CD14-positive monocyte (primary cell): Measurements from ENCODE around the gene SIGLEC14. TPM values are rescaled to one million over a fixed set of nuclear protein-coding genes. Genes with fewer than 3 reads are reported as not detected.

Experiments used
- DNase-seq, 3 donors: peaks; one replicate each; pipeline ENCODE4 v3.0.0-alpha.2; 2011 to 2022
- H2AFZ ChIP-seq: 2 replicates; pipeline ENCODE4 v1.6.0; 2012; ENCODE audit warnings: mild to moderate bottlenecking, low read depth, low read length, inconsistent platforms; ENCODE audit not compliant: insufficient read depth, poor library complexity, severe bottlenecking
- H3K27ac ChIP-seq, 2 donors: 1 replicate in 1 of 2; 2 replicates in 1 of 2; pipeline ENCODE4 v1.5.1; 2012 to 2013; ENCODE audit warnings: low read length in 2 of 2, control low read depth in 1 of 2, inconsistent platforms in 1 of 2, low read depth in 1 of 2, mild to moderate bottlenecking in 1 of 2
- H3K27me3 ChIP-seq, 2 donors: one replicate each; pipeline versions ENCODE4 v1.6.0 to v1.6.1; 2011 to 2013; ENCODE audit warnings: low read length in 2 of 2; ENCODE audit not compliant: control insufficient read depth in 2 of 2, insufficient read depth in 2 of 2
- H3K36me3 ChIP-seq, 2 donors: replicated peaks in 1 of 2; 1 replicate in 1 of 2; 2 replicates in 1 of 2; pipeline versions ENCODE4 v1.5.1 to v1.6.1; 2012 to 2013; ENCODE audit warnings: low read length in 2 of 2, control low read depth in 1 of 2, inconsistent platforms in 1 of 2, mild to moderate bottlenecking in 1 of 2; ENCODE audit not compliant: insufficient read depth in 2 of 2, control insufficient read depth in 1 of 2
- H3K4me1 ChIP-seq, 2 donors: 1 replicate in 1 of 2; 2 replicates in 1 of 2; pipeline versions ENCODE4 v1.5.1 to v1.6.1; 2012 to 2013; ENCODE audit warnings: low read length in 2 of 2, control low read depth in 1 of 2, inconsistent platforms in 1 of 2, mild to moderate bottlenecking in 1 of 2, moderate library complexity in 1 of 2; ENCODE audit not compliant: insufficient read depth in 2 of 2, control insufficient read depth in 1 of 2
- H3K4me2 ChIP-seq: replicated peaks from 2 replicates; pipeline ENCODE3; 2012; ENCODE audit warnings: low read length, moderate library complexity, mild to moderate bottlenecking; ENCODE audit not compliant: poor library complexity, severe bottlenecking; ENCODE audit errors: extremely low read depth
- H3K4me3 ChIP-seq, 3 experiments: fragments of 200-600 bp in 1 of 3; sonication (generic) in 1 of 3; replicated peaks in 1 of 3; 1 replicate in 2 of 3; 2 replicates in 1 of 3; pipeline ENCODE4 v1.5.1; 2011 to 2013; ENCODE audit warnings: low read length in 3 of 3, mild to moderate bottlenecking in 3 of 3, control low read depth in 2 of 3, low read depth in 2 of 3, inconsistent platforms in 1 of 3, moderate library complexity in 1 of 3
- H3K79me2 ChIP-seq: 2 replicates; pipeline ENCODE4 v1.6.0; 2012; ENCODE audit warnings: mild to moderate bottlenecking, control low read depth, inconsistent platforms, low read length, moderate library complexity; ENCODE audit not compliant: insufficient read depth
- H3K9ac ChIP-seq: 2 replicates; pipeline ENCODE4 v1.6.0; 2017; ENCODE audit warnings: low read length, mild to moderate bottlenecking; ENCODE audit not compliant: insufficient read depth, poor library complexity, severe bottlenecking
- H3K9me3 ChIP-seq, 2 donors: replicated peaks in 1 of 2; 1 replicate in 1 of 2; 2 replicates in 1 of 2; pipeline versions ENCODE4 v1.5.1 to v1.6.1; 2012 to 2013; ENCODE audit warnings: low read length in 2 of 2, control low read depth in 1 of 2; ENCODE audit not compliant: control insufficient read depth in 1 of 2, insufficient read depth in 1 of 2
- H4K20me1 ChIP-seq: 2 replicates; pipeline ENCODE4 v1.6.0; 2012; ENCODE audit warnings: mild to moderate bottlenecking, low read length, control low read depth, moderate library complexity; ENCODE audit not compliant: insufficient read depth
- H3K27ac Mint-ChIP-seq, 7 donors: one replicate each; pipeline ENCODE4 v1.8.0; 2020; ENCODE audit warnings: mild to moderate bottlenecking in 7 of 7, mixed read lengths in 7 of 7, moderate library complexity in 6 of 7, inconsistent platforms in 2 of 7
- H3K27me3 Mint-ChIP-seq, 3 donors: one replicate each; pipeline ENCODE4 v1.8.0; 2021 to 2022; ENCODE audit warnings: low read depth in 3 of 3, mild to moderate bottlenecking in 3 of 3, mixed read lengths in 3 of 3, moderate library complexity in 3 of 3, inconsistent platforms in 1 of 3
- H3K36me3 Mint-ChIP-seq, 2 donors: one replicate each; pipeline ENCODE4 v1.8.0; 2020; ENCODE audit warnings: mixed read lengths in 2 of 2, inconsistent platforms in 1 of 2, mild to moderate bottlenecking in 1 of 2
- H3K4me1 Mint-ChIP-seq: one replicate; pipeline ENCODE4 v1.8.0; 2020; ENCODE audit warnings: mild to moderate bottlenecking, mixed read lengths
- H3K4me3 Mint-ChIP-seq, 2 donors: one replicate each; pipeline ENCODE4 v1.8.0; 2020; ENCODE audit warnings: mild to moderate bottlenecking in 2 of 2, mixed read lengths in 2 of 2, moderate library complexity in 1 of 2
- H3K9me3 Mint-ChIP-seq, 7 donors: one replicate each; pipeline ENCODE4 v1.8.0; 2020 to 2022; ENCODE audit warnings: mixed read lengths in 7 of 7, mild to moderate bottlenecking in 6 of 7, moderate library complexity in 6 of 7, inconsistent platforms in 2 of 7
- CTCF ChIP-seq: fragments of 200-600 bp; IDR thresholded peaks from one replicate; pipeline ENCODE4 v1.8.0; 2022; ENCODE audit warnings: antibody characterized with exemption, mild to moderate bottlenecking
- WGBS: methylation state at CpG from one replicate; pipeline ENCODE4 v1.1.5; 2013; ENCODE audit warnings: missing lambda C conversion rate; ENCODE audit not compliant: insufficient coverage; 5-methylcytosine and 5-hydroxymethylcytosine counted together
- intact Hi-C, 2 donors: fragments of 100-400 bp; cut with micrococcal nuclease; formaldehyde crosslinking; loops; one replicate each; pipeline versions ENCODE4 v1.15.0 to v1.15.1; 2023
- polyA plus RNA-seq, 3 donors: library from polyadenylated mRNA; depleted of rRNA in 1 of 3; unstranded in 2 of 3; stranded (reverse) in 1 of 3; fragments of 300-500 nt in 2 of 3; fragments of >200 nt in 1 of 3; fragmentation: Illumina TruSeq in 2 of 3; gene quantifications; 1 replicate in 2 of 3; 2 replicates in 1 of 3; pipeline ENCODE4 v1.2.3, GENCODE V29; 2012 to 2021

The SIGLEC14 gene
- polyA plus RNA-seq, 3 donors = 63.5 to 129 (median 95.0) TPM

GRCh38 chr19:51689751-51690453 lies 43.3 kb upstream of the SIGLEC14 start:
- no peaks in the 10 kb centered on the region for H3K36me3 ChIP-seq
- peaks cover 2 to 19% (median 11%) of the 10 kb centered on the region in 7 donors for H3K9me3 Mint-ChIP-seq
- no peak for DNase-seq
- no peaks in the 10 kb centered on the region for H4K20me1 ChIP-seq
- H3K27ac Mint-ChIP-seq = peak overlapping the region in 1 of 7 donors; percentile 21
- WGBS = under 1% methylated on average over 16 of the region's 21 CpGs
- H3K79me2 ChIP-seq = no peaks in the 10 kb centered on the region
- intact Hi-C loops = loop anchor here (5.0 to 10.0 kb wide), 2 partner anchors 37 to 85 kb away; no protein-coding TSS in a partner anchor
- peaks cover 2 to 4% of the 10 kb centered on the region in 2 donors for H3K9me3 ChIP-seq
- peaks cover 64 to 88% (median 73%) of the 10 kb centered on the region in 3 donors for H3K27me3 Mint-ChIP-seq
- H3K9ac ChIP-seq = no peak overlapping the region
- H3K27ac ChIP-seq = no peak overlapping the region
- H3K4me1 Mint-ChIP-seq = peaks cover 31% of the 10 kb centered on the region
- H3K4me1 ChIP-seq = peaks cover 23 to 37% of the 10 kb centered on the region in 2 donors
- peak overlapping the region; percentile 76 for H3K4me2 ChIP-seq
- H3K4me3 Mint-ChIP-seq = peak overlapping the region; percentile 60 to 75
- H2AFZ ChIP-seq = peak overlapping the region; percentile 36
- peaks cover 3 to 12% of the 10 kb centered on the region in 2 donors for H3K36me3 Mint-ChIP-seq
- peaks cover 29 to 90% of the 10 kb centered on the region in 2 donors for H3K27me3 ChIP-seq
- no peak for TF ChIP-seq CTCF
- H3K4me3 ChIP-seq = peak overlapping the region in 1 of 3 experiments; percentile 56

DNA sequence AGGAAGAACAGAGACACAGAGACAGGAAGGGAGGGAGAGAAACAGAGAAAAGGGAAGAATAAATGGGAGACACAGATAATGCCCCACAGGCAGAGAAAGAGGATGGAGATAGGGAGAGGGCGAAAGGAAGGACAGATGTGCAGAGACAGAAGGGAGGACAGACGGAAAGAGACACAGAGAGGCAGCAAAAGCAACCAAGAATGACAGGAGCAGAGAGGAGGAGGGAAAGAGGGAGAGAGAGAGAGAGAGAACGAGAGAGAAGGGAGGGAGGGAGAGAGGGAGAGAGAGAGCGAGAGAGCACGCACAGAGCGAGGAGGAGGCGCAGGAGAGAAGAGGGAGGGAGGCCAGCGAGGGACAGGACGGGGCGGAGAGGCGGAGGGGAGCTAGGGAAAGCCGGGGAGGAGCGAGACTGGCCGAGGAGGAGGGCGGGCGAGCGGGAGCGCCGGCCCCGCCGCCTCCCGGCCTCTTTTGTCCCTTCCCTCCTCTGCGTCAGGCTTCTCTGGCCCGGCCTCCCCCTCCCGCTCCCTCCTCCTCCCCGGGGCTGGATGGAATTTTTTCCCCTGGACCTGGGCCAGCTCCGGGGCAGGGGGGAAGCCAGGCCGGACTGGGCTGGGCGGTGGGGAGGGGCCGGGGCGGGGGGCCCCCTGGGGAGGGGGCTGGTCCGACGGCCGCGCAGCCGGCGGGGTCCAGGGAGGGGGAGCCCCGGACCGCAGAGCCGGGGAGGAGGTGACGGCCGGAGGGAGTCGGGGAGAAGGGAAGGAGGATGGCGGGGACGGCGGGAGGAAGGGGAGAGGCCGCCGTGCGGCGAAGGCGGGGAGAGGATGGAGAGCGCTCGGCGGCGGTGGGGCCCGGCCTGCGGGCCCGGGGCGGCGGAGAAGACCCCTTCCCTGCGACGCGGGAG lies 42.3 kb upstream of the SIGLEC14 start:
- Mint-ChIP-seq H3K36me3 (peaks cover 3 to 8% of the 10 kb centered on the region in 2 donors), H3K27me3 (peaks cover 63 to 85% (median 69%) of the 10 kb centered on the region in 3 donors), H3K4me3 (peak overlapping the region; percentile 62 to 94), H3K27ac (peak overlapping the region in 1 of 7 donors; percentile 60), H3K4me1 (peaks cover 31% of the 10 kb centered on the region), H3K9me3 (peaks cover 4 to 19% (median 14%) of the 10 kb centered on the region in 7 donors)
- H2AFZ ChIP-seq = no peak overlapping the region
- TF ChIP-seq CTCF = no peak
- peak overlapping the region; percentile 76 for H3K4me2 ChIP-seq
- WGBS = under 1% methylated on average over 44 of the region's 63 CpGs
- no peak overlapping the region for H3K9ac ChIP-seq
- H3K79me2 ChIP-seq = no peaks in the 10 kb centered on the region
- peaks cover 4 to 8% of the 10 kb centered on the region in 2 donors for H3K9me3 ChIP-seq
- H3K4me3 ChIP-seq = peak overlapping the region in 1 of 3 experiments; percentile 57
- DNase-seq = peak in 1 of 3 donors; percentile 31
- H3K27me3 ChIP-seq = peaks cover 32 to 87% of the 10 kb centered on the region in 2 donors
- no peak overlapping the region for H3K27ac ChIP-seq
- no peaks in the 10 kb centered on the region for H4K20me1 ChIP-seq
- intact Hi-C loops = loop anchor here in 1 of 2 donors (10.0 kb wide), 1 partner anchor 86 kb away; no protein-coding TSS in a partner anchor
- H3K36me3 ChIP-seq = no peaks in the 10 kb centered on the region
- peaks cover 23 to 37% of the 10 kb centered on the region in 2 donors for H3K4me1 ChIP-seq
